ENCODE results near the gene LRRC74B.

Gene LRRC74B

DNA sequence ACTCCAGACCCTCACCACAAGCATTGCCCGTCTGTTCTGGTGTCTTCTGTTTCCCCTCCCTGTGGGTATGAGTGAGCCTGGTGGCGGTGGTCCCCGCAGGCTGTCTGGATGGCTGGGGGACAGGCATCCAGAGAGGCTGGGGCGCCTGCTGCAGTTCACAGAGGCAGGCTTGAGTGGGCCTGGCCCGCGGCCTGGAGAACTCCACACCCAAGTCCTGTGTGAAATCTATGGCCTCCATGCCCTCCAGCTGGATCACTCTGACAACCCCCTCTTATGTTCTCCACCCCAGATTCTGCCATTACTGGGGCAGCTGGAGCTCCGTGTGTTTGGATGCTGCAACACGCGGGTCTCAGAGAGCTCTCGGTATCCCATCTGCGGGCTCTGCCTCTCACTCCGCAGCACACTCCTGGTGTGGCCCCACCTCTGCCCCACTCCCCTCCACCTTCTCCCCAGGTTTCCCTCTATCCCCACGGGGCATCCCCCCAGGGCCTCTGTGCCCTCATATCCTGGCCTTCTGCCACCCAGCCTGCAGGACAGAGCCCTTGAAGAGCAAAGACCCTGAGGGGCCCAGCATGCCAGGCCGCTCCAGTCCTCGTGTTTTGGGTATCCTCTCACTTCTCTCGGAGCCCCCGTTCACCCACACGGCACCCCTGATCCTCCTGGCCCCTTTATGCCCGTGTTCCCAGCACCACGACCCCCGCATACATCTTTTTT, 31.3 kb downstream of the LRRC74B start:
- no peak for DNase-seq (ENCODE audit: low read depth)
- no peak overlapping the region for H3K4me3 ChIP-seq (ENCODE audit: control insufficient read depth, low read depth, low read length)
- TF ChIP-seq, protein P1, sequence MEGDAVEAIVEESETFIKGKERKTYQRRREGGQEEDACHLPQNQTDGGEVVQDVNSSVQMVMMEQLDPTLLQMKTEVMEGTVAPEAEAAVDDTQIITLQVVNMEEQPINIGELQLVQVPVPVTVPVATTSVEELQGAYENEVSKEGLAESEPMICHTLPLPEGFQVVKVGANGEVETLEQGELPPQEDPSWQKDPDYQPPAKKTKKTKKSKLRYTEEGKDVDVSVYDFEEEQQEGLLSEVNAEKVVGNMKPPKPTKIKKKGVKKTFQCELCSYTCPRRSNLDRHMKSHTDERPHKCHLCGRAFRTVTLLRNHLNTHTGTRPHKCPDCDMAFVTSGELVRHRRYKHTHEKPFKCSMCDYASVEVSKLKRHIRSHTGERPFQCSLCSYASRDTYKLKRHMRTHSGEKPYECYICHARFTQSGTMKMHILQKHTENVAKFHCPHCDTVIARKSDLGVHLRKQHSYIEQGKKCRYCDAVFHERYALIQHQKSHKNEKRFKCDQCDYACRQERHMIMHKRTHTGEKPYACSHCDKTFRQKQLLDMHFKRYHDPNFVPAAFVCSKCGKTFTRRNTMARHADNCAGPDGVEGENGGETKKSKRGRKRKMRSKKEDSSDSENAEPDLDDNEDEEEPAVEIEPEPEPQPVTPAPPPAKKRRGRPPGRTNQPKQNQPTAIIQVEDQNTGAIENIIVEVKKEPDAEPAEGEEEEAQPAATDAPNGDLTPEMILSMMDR (conservative IDR thresholded peaks at IDR 0.05; ENCODE audit: control insufficient read depth, insufficient read depth, low read depth, low read length): no peak

DNA sequence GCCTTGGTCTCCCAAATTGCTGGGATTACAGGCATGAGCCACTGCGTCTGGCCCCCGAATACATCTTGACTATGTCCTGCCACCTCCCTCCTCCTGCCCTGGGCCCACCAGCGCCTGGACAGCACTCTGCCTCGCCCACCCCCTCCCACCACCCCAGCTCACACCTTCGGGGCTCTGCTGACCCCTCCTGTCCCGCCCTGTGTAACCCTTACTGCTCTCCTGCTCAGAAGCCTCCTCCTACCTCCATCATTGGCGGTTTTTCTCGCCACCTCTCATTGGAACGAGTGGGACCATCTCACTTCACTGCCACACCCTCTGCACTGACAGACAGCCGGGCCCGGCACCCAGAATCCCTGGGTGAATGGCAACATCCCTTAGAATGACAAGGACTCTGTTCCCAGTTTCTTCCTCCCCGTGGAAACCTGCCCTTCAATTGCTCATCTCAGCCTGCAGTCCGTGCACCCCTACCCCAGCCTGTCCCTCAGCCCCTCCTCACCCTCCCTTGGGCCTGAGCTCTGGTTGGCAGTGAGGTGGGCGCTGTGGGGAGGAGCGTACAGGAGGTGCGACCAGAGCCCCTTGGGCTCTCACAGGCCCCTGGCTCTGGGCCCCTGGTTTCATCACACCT, 32.2 kb downstream of the LRRC74B start:
- H3K4me3 ChIP-seq (ENCODE audit: control insufficient read depth, low read depth, low read length): no peak overlapping the region
- no peak for DNase-seq (ENCODE audit: low read depth)
- TF ChIP-seq, protein P1 (conservative IDR thresholded peaks at IDR 0.05; ENCODE audit: control insufficient read depth, insufficient read depth, low read depth, low read length): no peak

DNA sequence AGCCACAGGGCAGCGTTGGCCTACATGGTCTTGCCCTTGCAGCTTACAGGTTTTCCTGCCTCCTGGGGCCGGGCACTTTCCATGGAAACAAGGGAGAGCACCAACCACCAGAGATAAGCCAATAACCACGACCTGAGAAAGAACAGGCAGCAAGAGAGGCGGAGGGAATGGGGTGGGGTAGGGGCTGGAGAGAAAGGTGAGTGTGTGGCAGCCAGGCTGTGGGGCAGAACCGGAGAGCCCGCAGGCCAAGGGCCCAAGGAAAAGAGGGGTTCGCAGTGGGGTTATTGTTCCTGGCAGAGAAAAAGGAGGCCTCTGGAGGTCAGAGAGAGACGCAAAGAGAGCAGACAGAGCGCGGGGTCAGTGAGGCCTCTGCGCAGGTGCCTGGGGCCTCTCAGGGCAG, 33.2 kb downstream of the LRRC74B start:
- no peak for DNase-seq (ENCODE audit: low read depth)
- H3K4me3 ChIP-seq (ENCODE audit: control insufficient read depth, low read depth, low read length): no peak overlapping the region
- TF ChIP-seq, protein P1 (conservative IDR thresholded peaks at IDR 0.05; ENCODE audit: control insufficient read depth, insufficient read depth, low read depth, low read length): no peak

DNA sequence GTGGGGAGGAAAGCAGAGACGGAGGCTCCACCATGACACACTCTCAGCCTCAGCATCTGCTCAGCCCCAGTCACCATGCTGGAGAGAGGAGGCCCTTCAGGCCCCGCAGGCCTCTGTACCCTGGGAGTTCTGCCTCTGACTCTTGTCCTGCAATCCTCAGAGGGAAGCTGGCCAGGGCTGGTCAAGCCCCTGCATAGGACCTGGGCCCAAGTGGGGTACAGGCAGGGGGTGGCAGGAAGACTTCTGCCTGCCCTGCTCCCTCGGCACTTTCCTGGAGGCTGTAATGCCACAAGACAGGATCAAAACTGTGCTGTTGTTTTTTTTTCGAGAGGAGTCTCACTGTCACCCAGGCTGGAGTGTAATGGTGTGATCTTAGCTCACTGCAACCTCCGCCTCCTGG, 33.7 kb downstream of the LRRC74B start:
- DNase-seq (ENCODE audit: low read depth): no peak
- TF ChIP-seq, protein P1 (conservative IDR thresholded peaks at IDR 0.05; ENCODE audit: control insufficient read depth, insufficient read depth, low read depth, low read length): no peak
- no peak overlapping the region for H3K4me3 ChIP-seq (ENCODE audit: control insufficient read depth, low read depth, low read length)

DNA sequence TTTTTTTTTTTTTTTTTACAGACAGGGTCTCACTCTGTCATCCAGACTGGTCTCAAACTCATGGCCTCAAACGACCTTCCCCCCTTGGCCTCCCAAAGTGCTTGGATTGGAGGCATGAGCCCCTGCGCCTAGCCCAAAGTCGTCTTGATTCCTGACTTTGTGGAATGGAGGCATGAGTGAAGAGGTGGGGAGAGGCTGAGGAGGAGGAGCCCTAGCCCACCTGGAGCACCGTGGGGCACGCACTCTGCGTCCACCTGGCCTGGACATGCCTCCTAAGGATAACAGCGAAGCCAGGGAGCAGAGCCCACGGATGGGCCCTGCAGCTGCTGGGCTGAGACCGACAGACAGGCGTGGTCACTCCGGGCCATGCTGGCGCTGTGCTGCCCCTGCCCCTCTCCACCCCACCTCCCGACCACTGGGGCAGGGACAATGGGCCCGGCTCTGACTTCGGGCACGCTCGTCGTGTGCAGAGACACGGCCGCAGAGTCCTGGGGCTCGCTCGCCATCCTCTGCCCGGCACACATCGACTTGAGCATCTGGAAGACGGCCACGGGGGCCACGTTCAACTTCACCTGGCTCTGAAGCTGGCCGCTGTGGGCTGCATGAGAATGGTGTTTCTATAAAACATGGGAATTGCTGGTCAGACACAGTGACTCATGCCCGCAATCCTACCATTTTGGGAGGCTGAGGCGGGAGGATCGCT, 34.8 kb downstream of the LRRC74B start:
- H3K4me3 ChIP-seq (ENCODE audit: control insufficient read depth, low read depth, low read length): no peak overlapping the region
- DNase-seq (ENCODE audit: low read depth): no peak
- TF ChIP-seq, protein P1 (conservative IDR thresholded peaks at IDR 0.05; ENCODE audit: control insufficient read depth, insufficient read depth, low read depth, low read length): no peak

DNA sequence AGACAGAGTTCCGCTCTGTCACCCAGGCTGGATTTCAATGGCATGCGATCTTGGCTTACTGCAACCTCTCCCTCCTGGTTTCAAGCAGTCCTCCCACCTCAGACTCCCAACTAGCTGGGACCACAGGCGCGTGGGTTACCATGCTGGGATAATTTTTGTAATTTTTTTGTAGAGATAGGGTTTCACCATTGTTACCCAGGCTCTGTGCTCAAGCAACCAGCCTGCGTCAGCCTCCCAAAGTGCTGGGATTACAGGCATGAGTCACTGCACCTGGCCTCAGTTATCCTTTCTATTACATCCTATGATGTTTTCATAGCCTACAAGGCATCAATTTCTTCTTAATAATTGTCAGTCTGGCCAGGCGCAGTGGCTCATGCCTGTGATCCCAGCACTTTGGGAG, 36.5 kb downstream of the LRRC74B start:
- TF ChIP-seq, protein P1 (conservative IDR thresholded peaks at IDR 0.05; ENCODE audit: control insufficient read depth, insufficient read depth, low read depth, low read length): no peak
- no peak overlapping the region for H3K4me3 ChIP-seq (ENCODE audit: control insufficient read depth, low read depth, low read length)
- peak; percentile 30 for DNase-seq (ENCODE audit: low read depth)
